Esophagus muscularis mucosa (tissue), 4 donors: ENCODE data around the gene GTF2IRD1. TPM values are rescaled to one million over a fixed set of nuclear protein-coding genes. Genes with fewer than 3 reads are reported as not detected.

ENCODE experiments used
- DNase-seq: peaks from one replicate; pipeline ENCODE4 v3.0.0-alpha.2; 2017; ENCODE audit errors: extremely low spot score
- H3K27ac ChIP-seq, 4 donors: fragments of 200-600 bp; sonication (generic); replicated peaks in 1 of 4; 1 replicate in 3 of 4; 2 replicates in 1 of 4; pipeline ENCODE4 v1.5.1; 2016 to 2019; ENCODE audit warnings: mild to moderate bottlenecking in 1 of 4
- H3K27me3 ChIP-seq, 4 donors: fragments of 200-600 bp; sonication (generic); one replicate each; pipeline versions ENCODE4 v1.5.1 to v1.6.0; 2016 to 2019
- H3K36me3 ChIP-seq, 4 donors: fragments of 200-600 bp; sonication (generic); one replicate each; pipeline ENCODE4 v1.5.1; 2016 to 2019
- H3K4me1 ChIP-seq, 4 donors: fragments of 200-600 bp; sonication (generic); one replicate each; pipeline ENCODE4 v1.5.1; 2016 to 2019
- H3K4me3 ChIP-seq, 4 donors: fragments of 200-600 bp; sonication (generic); 1 replicate in 2 of 4; 2 replicates in 2 of 4; pipeline ENCODE4 v1.5.1; 2016 to 2019; ENCODE audit warnings: mild to moderate bottlenecking in 4 of 4, moderate library complexity in 1 of 4
- H3K9me3 ChIP-seq, 4 donors: fragments of 200-600 bp; sonication (generic); 1 replicate in 3 of 4; 2 replicates in 1 of 4; pipeline ENCODE4 v1.5.1; 2016 to 2019
- CTCF ChIP-seq, 3 experiments: fragments of 200-600 bp in 2 of 3; fragments of 450-650 bp in 1 of 3; sonication (generic) in 2 of 3; IDR thresholded peaks; one replicate each; pipeline ENCODE4 v1.5.1; 2017 to 2019; ENCODE audit warnings: antibody characterized with exemption in 3 of 3, mild to moderate bottlenecking in 2 of 3, moderate library complexity in 1 of 3
- EP300 ChIP-seq: sonication (generic); formaldehyde crosslinking; IDR thresholded peaks from one replicate; pipeline ENCODE4 v1.6.1; 2017; ENCODE audit warnings: antibody characterized with exemption
- POLR2A ChIP-seq: fragments of 450-650 bp; IDR thresholded peaks from one replicate; pipeline ENCODE4 v1.6.1; 2017; ENCODE audit warnings: antibody characterized with exemption, moderate library complexity, mild to moderate bottlenecking, low read depth
- POLR2AphosphoS5 ChIP-seq, 2 donors: sonication (generic); formaldehyde crosslinking; IDR thresholded peaks; one replicate each; pipeline ENCODE4 v1.6.1; 2017; ENCODE audit warnings: antibody characterized with exemption in 2 of 2
- WGBS: methylation state at CpG from one replicate; pipeline ENCODE4 v1.1.5; 2018; 5-methylcytosine and 5-hydroxymethylcytosine counted together
- intact Hi-C: fragments of 100-400 bp; cut with DNase I; formaldehyde crosslinking; loops from one replicate; pipeline ENCODE4 v1.15.1; 2023
- total RNA-seq, 4 donors: library from RNA; depleted of rRNA; stranded (reverse); fragments of >200 nt; gene quantifications; one replicate each; pipeline versions ENCODE4 v1.1.0 to v1.2.1, GENCODE V29; 2016

Gene GTF2IRD1
- total RNA-seq, 4 donors from 2014 or later: 20.8 to 24.0 (median 22.0) TPM

- TF ChIP-seq EP300: no peak
- no peak for TF ChIP-seq POLR2AphosphoS5 (IDR thresholded peaks at IDR 0.05)
- no peak for TF ChIP-seq CTCF (IDR thresholded peaks at IDR 0.05)
- TF ChIP-seq POLR2A: no peak
- Histone ChIP-seq H3K4me3 (no peak overlapping the region), H3K27ac (peak overlapping the region in 2 of 4 donors; percentile 26 to 97), H3K4me1 (peaks cover 41 to 59% (median 54%) of the 10 kb centered on the region in 4 donors), H3K27me3 (no peaks in the 10 kb centered on the region), H3K9me3 (no peaks in the 10 kb centered on the region), H3K36me3 (no peaks in the 10 kb centered on the region)
- 94% methylated on average over 4 of the region's 4 CpGs for WGBS
- no peak for DNase-seq
- intact Hi-C loops: no loop called here
Observed at GRCh38 chr7:74474271-74474865, 20.7 kb downstream of the GTF2IRD1 start.

GRCh38 chr7:74475243-74475986 is 21.7 kb downstream of the GTF2IRD1 start:
- Histone ChIP-seq H3K9me3 (no peaks in the 10 kb centered on the region), H3K4me1 (peaks cover 50 to 70% (median 65%) of the 10 kb centered on the region in 4 donors), H3K27me3 (no peaks in the 10 kb centered on the region), H3K27ac (peak overlapping the region; percentile 92 to 97 (median 96)), H3K36me3 (no peaks in the 10 kb centered on the region), H3K4me3 (no peak overlapping the region)
- DNase-seq: no peak
- WGBS: 91% methylated on average over 13 of the region's 15 CpGs
- TF ChIP-seq EP300 (no peak), CTCF (IDR thresholded peaks at IDR 0.05) (no peak), POLR2A (no peak), POLR2AphosphoS5 (IDR thresholded peaks at IDR 0.05) (no peak)
- intact Hi-C loops: no loop called here

- Histone ChIP-seq H3K27me3 (no peaks in the 10 kb centered on the region), H3K9me3 (no peaks in the 10 kb centered on the region), H3K4me1 (peaks cover 56 to 75% (median 70%) of the 10 kb centered on the region in 4 donors), H3K36me3 (no peaks in the 10 kb centered on the region), H3K27ac (peak overlapping the region; percentile 92 to 97 (median 96)), H3K4me3 (no peak overlapping the region)
- DNase-seq: no peak
- intact Hi-C loops: no loop called here
- WGBS: 97% methylated on average over 8 of the region's 8 CpGs
- TF ChIP-seq EP300 (no peak), CTCF (IDR thresholded peaks at IDR 0.05) (no peak), POLR2A (no peak)
Observed at GRCh38 chr7:74475987-74476350, 22.3 kb downstream of the GTF2IRD1 start.

- DNase-seq: no peak
- H3K27ac ChIP-seq: peak overlapping the region; percentile 92 to 97 (median 96)
- no peaks in the 10 kb centered on the region for H3K9me3 ChIP-seq
- peaks cover 62 to 82% (median 77%) of the 10 kb centered on the region in 4 donors for H3K4me1 ChIP-seq
- H3K27me3 ChIP-seq: no peaks in the 10 kb centered on the region
- TF ChIP-seq POLR2AphosphoS5 (IDR thresholded peaks at IDR 0.05) (no peak), POLR2A (no peak), EP300 (no peak)
- 85% methylated on average over 7 of the region's 8 CpGs for WGBS
- intact Hi-C loops: no loop called here
- H3K4me3 ChIP-seq: no peak overlapping the region
- no peaks in the 10 kb centered on the region for H3K36me3 ChIP-seq
Observed at GRCh38 chr7:74476626-74477025, 22.9 kb downstream of the GTF2IRD1 start.

- WGBS: 91% methylated on average over 4 of the region's 4 CpGs
- no peak for DNase-seq
- Histone ChIP-seq H3K27ac (peak overlapping the region; percentile 92 to 97 (median 96)), H3K4me1 (peaks cover 73 to 91% (median 88%) of the 10 kb centered on the region in 4 donors), H3K36me3 (no peaks in the 10 kb centered on the region), H3K9me3 (no peaks in the 10 kb centered on the region), H3K4me3 (no peak overlapping the region), H3K27me3 (no peaks in the 10 kb centered on the region)
- intact Hi-C loops: no loop called here
- no peak for TF ChIP-seq POLR2A
- no peak for TF ChIP-seq EP300
Observed at GRCh38 chr7:74478671-74479065, 25.0 kb downstream of the GTF2IRD1 start.
